NCI-H510A treated with DMSO at 0.1 percent for 48 hours (cell line): Measurements from ENCODE around the gene TMEM164.
A peak's percentile ranks its signal among the peaks of the same experiment; 100 is the strongest.
"Not testable (repeated sequence)": the region's sequence is repeated elsewhere in the genome, so short reads cannot be mapped to it uniquely, and the experiment has no call there.

Source experiments
- DNase-seq: peaks from one replicate; lab custom pipeline; 2025; lab: John Stamatoyannopoulos, UW

Gene TMEM164

GRCh38 chrX:110133735-110134370, 130.9 kb downstream of the TMEM164 start:
- DNase-seq, result no peak

- no peak for DNase-seq
These were observed 132.7 kb downstream of the TMEM164 start for GRCh38 chrX:110135618-110136017.

- DNase-seq, result no peak
These were observed 133.2 kb downstream of the TMEM164 start for GRCh38 chrX:110136136-110136535.

DNA sequence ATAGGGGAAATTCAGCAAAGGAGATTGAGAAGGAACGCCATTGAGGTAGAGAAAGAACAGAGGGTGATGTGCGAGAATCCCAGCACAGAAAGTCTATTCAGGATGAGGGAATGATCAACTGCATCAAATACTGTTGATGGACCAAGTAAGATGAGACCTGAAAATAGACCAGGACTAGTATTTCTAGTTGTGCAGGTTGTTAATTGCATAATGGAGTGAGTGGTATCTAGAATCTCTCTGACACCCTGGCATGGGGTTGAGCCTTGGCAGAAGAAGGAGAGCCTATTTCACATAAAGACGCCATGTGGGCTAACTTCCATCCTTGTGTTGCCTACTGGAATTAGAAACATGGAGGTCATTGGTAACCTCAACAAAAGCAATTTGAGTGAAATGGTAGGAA, 135.6 kb downstream of the TMEM164 start:
- no peak for DNase-seq

- DNase-seq, result no peak
These were observed 136.3 kb downstream of the TMEM164 start for GRCh38 chrX:110139172-110139571.

DNA sequence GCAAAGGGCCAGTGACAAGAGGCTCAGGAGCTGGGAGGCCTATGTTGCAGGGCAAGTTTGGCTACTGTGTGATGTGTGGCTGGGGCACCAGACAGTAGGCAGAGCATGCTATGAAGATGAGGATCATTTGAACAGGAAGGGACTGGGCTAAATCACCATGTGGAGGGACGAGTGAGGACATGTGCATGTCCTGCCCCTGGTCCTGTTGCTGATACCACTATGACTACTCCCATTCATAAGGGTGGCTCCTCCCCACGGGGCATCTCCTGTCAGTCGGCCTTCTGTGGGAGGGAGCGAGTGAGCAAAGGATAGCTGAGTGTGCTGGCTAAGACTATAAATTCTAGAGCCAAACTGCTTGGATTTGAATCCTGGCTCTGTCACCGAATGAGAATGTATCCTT, 139.2 kb downstream of the TMEM164 start:
- DNase-seq, result no peak

- no peak for DNase-seq
These were observed 140.7 kb downstream of the TMEM164 start for GRCh38 chrX:110143454-110144210.

GRCh38 chrX:110145311-110145710, 142.4 kb downstream of the TMEM164 start:
- DNase-seq, result no peak

- no peak for DNase-seq
These were observed 142.9 kb downstream of the TMEM164 start for GRCh38 chrX:110145854-110146253.

GRCh38 chrX:110146521-110146920, 143.6 kb downstream of the TMEM164 start:
- peak; percentile 31 for DNase-seq

DNA sequence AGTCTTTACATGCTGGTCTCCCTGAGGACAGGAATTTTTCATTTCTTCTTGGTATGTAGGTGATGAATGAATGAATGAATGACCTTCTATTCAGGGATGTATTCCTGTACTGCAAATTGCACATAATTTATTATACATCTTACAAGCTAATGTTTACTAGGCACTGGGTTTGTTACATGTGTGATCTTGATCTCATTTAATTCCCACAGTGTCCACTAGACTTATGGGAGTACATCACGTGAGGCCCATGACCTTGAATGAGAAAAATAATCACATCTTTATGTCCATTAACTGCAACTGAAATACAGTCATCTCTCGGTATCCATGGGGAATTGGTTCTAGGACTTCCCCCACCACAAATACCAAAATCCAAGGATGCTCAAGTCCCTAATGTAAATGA, 150.3 kb downstream of the TMEM164 start:
- no peak for DNase-seq

GRCh38 chrX:110153896-110154295, 151.0 kb downstream of the TMEM164 start:
- no peak for DNase-seq

DNA sequence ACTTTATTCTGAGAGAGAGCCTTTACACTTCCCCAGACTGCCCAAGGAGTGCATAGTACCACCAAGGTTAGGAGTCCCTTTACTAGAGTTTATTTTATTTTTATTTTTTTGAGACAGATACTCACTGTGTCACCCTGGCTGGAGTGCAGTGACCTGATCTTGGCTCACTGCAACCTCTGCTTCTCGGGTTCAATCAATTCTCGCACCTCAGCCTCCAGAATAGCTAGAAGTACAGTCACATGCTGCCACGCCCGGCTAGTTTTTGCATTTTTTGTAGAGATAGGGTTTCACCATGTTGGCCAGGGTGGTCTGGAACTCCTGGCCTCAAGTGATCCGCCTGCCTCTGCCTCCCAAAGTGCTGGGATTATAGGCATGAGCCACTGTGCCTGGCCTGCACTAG, 151.4 kb downstream of the TMEM164 start:
- not testable (repeated sequence) for DNase-seq

DNA sequence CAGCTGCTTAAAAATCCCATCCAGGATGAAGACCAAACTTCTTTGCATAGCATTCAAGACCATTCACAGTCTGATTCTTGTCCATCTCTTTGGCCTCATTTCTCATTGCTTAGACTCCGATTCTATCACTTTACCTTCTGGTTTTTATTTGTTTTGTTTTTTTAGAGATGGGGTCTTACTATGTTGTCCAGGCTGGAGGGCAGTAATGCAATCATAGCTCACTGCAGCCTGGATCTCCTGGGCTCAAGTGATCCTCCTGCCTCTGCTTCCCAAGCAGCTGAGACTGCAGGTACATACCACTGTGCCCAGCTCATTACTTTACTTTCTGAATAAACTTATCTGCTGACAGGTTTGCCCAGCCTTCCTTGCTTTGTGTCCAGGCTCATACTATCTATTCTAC, 152.8 kb downstream of the TMEM164 start:
- no peak for DNase-seq

DNA sequence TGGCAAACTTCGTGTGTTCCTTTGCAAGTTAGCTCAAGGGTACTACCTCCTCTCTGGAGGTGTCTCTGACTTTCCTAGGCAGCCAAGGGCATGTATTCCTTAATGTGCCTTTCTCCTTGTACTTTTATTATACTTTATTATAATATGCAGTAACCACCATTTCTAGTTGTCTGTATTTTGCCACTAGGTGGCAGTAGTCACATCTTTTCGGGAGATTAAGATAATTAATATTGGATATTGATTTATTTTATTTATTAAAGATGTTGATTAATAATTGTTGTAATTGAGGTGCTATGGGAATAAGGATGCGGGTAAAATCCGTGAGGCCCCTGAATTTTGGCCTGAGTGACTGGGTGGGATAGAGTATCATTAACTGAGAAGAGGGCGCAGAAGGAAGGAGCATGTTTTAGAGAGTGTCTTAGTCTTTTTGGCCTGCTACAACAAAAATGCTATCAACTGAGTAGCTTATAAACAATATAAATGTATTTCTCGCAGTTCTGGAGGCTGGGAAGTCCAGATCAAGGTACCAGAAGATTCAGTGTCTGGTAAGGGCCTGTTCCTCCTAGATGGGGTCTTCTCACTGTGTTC, 153.3 kb downstream of the TMEM164 start:
- DNase-seq, result peak; percentile 5

DNA sequence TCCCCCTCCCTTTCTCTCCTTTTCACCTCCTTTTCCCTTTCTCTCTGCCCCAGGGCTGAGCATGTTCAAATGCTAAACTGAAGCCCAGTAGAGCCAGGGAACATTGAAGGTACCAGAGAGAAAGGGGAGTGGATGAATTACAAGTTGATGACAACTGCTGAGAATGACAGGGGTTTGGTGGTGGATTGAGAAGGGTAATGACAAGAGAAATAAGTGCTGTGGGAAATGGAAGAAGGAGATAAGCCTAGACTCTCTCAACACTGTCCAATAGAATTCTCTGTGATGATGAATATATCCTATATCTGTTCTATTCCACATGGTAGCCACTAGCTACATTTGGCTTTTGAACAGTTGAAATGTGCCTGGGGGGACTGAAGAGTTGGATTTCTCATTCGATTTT, 154.5 kb downstream of the TMEM164 start:
- DNase-seq, result no peak

DNA sequence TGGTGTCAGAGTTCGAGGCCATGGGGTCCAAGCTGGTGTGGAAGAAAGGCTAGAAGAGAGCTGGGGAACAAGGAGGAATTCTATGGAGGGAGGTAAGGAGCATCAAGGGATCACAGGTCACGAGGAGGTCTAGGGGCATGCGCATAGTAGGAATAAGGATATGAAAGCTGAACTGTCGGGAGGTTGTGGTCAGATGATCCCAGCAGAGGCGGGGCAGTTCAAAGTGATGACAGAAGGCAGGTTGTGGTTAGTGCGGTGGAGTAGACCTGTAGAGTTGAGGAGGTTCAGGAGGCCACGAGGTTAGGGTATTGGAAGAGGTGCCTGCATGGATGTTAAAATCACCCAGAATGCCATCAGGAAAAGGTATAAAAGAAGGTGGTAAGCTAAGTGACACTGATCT, 156.3 kb downstream of the TMEM164 start:
- no peak for DNase-seq

- DNase-seq, result no peak
These were observed 157.0 kb downstream of the TMEM164 start for GRCh38 chrX:110159865-110160264.

- no peak for DNase-seq
These were observed 158.4 kb downstream of the TMEM164 start for GRCh38 chrX:110161361-110161686.

GRCh38 chrX:110162131-110162530, 159.2 kb downstream of the TMEM164 start:
- no peak for DNase-seq

- no peak for DNase-seq
These were observed 160.0 kb downstream of the TMEM164 start for GRCh38 chrX:110162867-110163266.

GRCh38 chrX:110163488-110163887, 160.6 kb downstream of the TMEM164 start:
- DNase-seq, result peak; percentile 19

DNA sequence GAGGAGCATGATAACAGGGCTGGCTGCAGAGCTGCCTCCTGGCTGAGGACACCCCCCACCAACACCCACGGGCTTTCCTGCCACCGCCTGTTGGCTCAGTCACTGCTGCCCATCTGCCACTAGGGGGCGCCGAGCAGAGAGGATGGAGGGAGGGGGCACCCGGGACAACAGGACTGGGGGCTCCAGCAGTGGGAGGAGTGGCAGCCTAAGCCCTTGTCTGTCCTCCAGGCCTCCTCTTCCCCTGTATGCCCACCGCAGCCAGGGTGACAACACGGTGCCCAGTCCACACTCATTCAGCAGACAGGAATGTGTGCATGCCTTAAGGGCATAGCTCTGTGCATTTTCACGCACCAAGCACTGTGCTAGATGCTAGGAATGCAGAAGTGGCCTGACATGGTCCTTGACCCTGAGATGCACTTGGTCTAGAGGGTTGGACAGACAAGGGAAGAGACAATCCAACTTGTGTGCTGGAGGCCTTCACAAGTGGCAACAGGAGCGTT, 165.1 kb downstream of the TMEM164 start:
- no peak for DNase-seq
